ENCODE results near the gene TCEAL8. TPM values are rescaled to one million over a fixed set of nuclear protein-coding genes. Genes with fewer than 3 reads are reported as not detected.

Gene TCEAL8, protein sequence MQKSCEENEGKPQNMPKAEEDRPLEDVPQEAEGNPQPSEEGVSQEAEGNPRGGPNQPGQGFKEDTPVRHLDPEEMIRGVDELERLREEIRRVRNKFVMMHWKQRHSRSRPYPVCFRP
- 40.3 TPM for total RNA-seq

DNA sequence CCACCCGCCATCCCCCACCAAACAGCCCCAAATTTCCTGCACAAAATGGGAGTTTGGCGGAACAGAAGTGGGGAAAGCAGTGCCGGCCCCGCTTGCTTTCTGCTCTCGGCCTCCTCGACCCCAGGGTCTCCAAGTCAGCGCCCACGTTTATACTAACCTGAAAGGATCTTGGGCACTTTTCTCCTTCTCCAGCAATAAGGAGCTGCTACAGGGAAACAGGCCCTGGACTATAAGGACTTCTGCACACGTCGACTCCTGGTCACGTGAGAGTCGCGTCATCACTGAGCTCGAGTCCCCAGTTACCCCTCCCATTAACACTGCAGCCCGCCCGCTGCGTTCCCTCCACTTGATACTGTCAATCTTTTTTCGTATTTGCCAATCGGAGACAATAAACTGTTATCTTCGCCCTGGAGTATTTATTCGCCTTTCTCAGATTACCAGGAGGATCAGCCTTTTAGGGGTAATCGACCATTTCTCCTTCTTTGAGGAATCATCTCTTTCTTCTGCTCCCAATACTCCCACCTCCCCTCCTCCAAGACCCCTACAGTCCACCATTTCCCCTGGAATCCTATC, at the start of gene TCEAL8:
Gene TCEAL8, minus strand, starts transcription at position 235 of the 573 bp plus-strand sequence. CDS start 1,176 bp downstream, outside the sequence.
- Histone ChIP-seq H3K27ac (peak within 1 kb of the TSS; percentile 94), H3K27me3 (no peaks in the 10 kb centered on the region), H3K4me1 (peaks cover 7% of the 10 kb centered on the region), H3K4me3 (peak within 1 kb of the TSS; percentile 42 to 67), H3K36me3 (no peaks in the 10 kb centered on the region), H3K9me3 (no peaks in the 10 kb centered on the region)
- TF ChIP-seq, protein P1, sequence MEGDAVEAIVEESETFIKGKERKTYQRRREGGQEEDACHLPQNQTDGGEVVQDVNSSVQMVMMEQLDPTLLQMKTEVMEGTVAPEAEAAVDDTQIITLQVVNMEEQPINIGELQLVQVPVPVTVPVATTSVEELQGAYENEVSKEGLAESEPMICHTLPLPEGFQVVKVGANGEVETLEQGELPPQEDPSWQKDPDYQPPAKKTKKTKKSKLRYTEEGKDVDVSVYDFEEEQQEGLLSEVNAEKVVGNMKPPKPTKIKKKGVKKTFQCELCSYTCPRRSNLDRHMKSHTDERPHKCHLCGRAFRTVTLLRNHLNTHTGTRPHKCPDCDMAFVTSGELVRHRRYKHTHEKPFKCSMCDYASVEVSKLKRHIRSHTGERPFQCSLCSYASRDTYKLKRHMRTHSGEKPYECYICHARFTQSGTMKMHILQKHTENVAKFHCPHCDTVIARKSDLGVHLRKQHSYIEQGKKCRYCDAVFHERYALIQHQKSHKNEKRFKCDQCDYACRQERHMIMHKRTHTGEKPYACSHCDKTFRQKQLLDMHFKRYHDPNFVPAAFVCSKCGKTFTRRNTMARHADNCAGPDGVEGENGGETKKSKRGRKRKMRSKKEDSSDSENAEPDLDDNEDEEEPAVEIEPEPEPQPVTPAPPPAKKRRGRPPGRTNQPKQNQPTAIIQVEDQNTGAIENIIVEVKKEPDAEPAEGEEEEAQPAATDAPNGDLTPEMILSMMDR (IDR thresholded peaks at IDR 0.05) = no peak
- peak; percentile 46 to 71 for TF ChIP-seq POLR2AphosphoS5 (IDR thresholded peaks at IDR 0.05; ENCODE audit: insufficient read depth in 1 of 2, low read depth in 1 of 2)
- TF ChIP-seq POLR2A (IDR thresholded peaks at IDR 0.05) = peak in 1 of 2 donors; percentile 64
- intact Hi-C loops (cut with DNase I) = no loop called here
- no peak for DNase-seq (ENCODE audit: extremely low spot score in 2 of 2)

DNA sequence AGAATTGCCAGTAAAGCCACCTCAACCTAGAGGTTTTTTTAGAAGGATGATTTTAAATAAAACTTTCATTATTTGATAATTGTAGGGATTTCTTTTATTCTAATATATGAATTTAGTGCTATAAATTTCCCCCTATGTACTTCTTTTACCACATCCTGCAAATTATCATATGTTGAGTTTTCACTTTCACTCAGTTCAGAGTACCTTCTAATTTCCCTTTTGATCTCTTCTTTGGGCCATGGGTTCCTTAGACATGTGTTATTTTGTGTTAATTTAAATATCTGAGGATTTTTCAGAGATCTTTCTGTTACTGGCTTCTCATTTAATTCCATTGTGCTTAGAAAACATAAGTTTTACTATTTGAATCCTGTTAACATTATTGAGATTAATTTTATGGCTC, 49.8 kb upstream of the TCEAL8 start:
- H3K4me1 ChIP-seq = no peaks in the 10 kb centered on the region
- no peak overlapping the region for H3K4me3 ChIP-seq
- no peaks in the 10 kb centered on the region for H3K9me3 ChIP-seq
- DNase-seq (ENCODE audit: extremely low spot score in 2 of 2) = no peak
- H3K27me3 ChIP-seq = no peaks in the 10 kb centered on the region
- H3K36me3 ChIP-seq = no peaks in the 10 kb centered on the region
- H3K27ac ChIP-seq = no peak overlapping the region
- intact Hi-C loops (cut with DNase I) = no loop called here
- no peak for TF ChIP-seq POLR2A (IDR thresholded peaks at IDR 0.05)
- TF ChIP-seq, protein P1 (IDR thresholded peaks at IDR 0.05) = no peak
- TF ChIP-seq POLR2AphosphoS5 (IDR thresholded peaks at IDR 0.05; ENCODE audit: insufficient read depth in 1 of 2, low read depth in 1 of 2) = no peak

DNA sequence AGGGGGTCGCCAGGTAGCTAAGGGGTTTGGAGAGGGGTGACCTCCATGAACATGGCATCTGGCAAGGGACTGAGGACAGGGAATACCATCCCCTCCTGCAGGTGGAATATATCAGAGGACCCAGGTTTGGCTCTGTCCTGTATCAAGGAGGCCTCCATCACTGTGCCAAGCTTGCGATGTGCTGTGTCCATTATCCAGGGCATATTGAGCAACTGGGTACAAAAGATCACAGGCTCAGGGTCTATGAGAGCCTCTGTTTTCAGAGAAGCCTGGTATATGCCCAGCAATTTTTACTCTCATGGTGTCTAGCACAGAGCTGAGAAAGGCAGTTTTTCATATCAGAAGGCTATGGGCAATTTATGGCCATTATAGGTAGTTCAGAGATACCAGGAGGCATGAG, 38.2 kb upstream of the TCEAL8 start:
- Histone ChIP-seq H3K27ac (no peak overlapping the region), H3K27me3 (no peaks in the 10 kb centered on the region), H3K36me3 (no peaks in the 10 kb centered on the region), H3K9me3 (no peaks in the 10 kb centered on the region), H3K4me1 (no peaks in the 10 kb centered on the region), H3K4me3 (no peak overlapping the region)
- no peak for DNase-seq (ENCODE audit: extremely low spot score in 2 of 2)
- TF ChIP-seq, protein P1 (IDR thresholded peaks at IDR 0.05) = no peak
- TF ChIP-seq POLR2AphosphoS5 (IDR thresholded peaks at IDR 0.05; ENCODE audit: insufficient read depth in 1 of 2, low read depth in 1 of 2) = no peak
- TF ChIP-seq POLR2A (IDR thresholded peaks at IDR 0.05) = no peak
- intact Hi-C loops (cut with DNase I) = no loop called here

DNA sequence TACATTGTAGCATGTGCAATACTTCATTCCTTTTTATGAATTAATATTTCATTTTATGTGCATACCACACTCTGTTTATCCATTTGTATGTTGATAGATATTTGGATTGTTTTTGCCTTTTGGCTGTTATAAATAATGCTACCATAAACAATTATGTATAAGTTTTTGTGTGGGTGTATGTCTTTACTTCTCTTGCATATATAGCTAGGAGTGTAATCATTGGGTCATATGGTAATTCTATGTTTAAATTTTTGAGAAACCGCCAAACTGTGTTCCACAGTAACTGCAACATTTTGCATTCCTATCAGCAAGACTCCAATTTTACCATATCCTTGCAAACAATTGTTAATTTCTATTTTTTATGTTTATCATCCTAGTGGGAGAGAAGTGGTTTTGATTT, 24.7 kb upstream of the TCEAL8 start:
- no peak for DNase-seq (ENCODE audit: extremely low spot score in 2 of 2)
- no peaks in the 10 kb centered on the region for H3K36me3 ChIP-seq
- no peaks in the 10 kb centered on the region for H3K27me3 ChIP-seq
- no peak overlapping the region for H3K4me3 ChIP-seq
- intact Hi-C loops (cut with DNase I) = no loop called here
- H3K9me3 ChIP-seq = no peaks in the 10 kb centered on the region
- no peaks in the 10 kb centered on the region for H3K4me1 ChIP-seq
- no peak for TF ChIP-seq POLR2A (IDR thresholded peaks at IDR 0.05)
- TF ChIP-seq, protein P1 (IDR thresholded peaks at IDR 0.05) = no peak
- no peak for TF ChIP-seq POLR2AphosphoS5 (IDR thresholded peaks at IDR 0.05; ENCODE audit: insufficient read depth in 1 of 2, low read depth in 1 of 2)
- no peak overlapping the region for H3K27ac ChIP-seq

DNA sequence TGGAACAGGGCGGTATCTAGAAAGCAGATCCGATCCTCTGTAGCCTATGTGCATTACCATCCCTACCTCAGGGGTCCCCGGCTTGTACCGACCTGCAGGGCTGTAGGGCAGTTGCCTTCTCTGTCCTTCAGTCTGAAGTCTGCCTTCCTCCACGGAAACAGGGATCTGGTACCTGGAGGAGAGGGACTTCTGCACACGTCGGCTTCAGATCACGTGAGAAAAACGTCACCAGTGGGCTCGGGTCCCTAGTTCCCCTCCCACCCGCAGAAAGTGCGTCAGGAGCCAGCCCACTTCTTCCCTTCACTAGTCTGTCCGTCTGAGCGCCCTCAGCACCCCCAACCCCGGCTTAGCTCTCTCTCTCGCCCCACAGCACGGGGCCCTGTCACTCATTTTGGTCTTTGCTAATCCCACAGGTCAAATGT, 21.6 kb upstream of the TCEAL8 start, which contains the start of gene TCEAL5:
Gene TCEAL5, minus strand, starts transcription at position 170 of the 422 bp plus-strand sequence. CDS start 2,187 bp downstream, outside the sequence.
- no peak for DNase-seq (ENCODE audit: extremely low spot score in 2 of 2)
- H3K9me3 ChIP-seq = no peaks in the 10 kb centered on the region
- TF ChIP-seq, protein P1 (IDR thresholded peaks at IDR 0.05) = no peak
- peak in 1 of 2 donors; percentile 18 for TF ChIP-seq POLR2AphosphoS5 (IDR thresholded peaks at IDR 0.05; ENCODE audit: insufficient read depth in 1 of 2, low read depth in 1 of 2)
- H3K36me3 ChIP-seq = no peaks in the 10 kb centered on the region
- intact Hi-C loops (cut with DNase I) = no loop called here
- H3K27ac ChIP-seq = peak within 1 kb of the TSS; percentile 37
- H3K4me3 ChIP-seq = peak within 1 kb of the TSS; percentile 18 to 21
- H3K4me1 ChIP-seq = no peaks in the 10 kb centered on the region
- H3K27me3 ChIP-seq = no peaks in the 10 kb centered on the region
